Neural progenitor cell (in vitro differentiated cells): Measurements from ENCODE around the gene CERT1.

Experiments used
- CTCF ChIP-seq: fragments of 200-600 bp; sonication (generic); IDR thresholded peaks from 2 replicates; pipeline ENCODE4 v1.5.1; 2017; ENCODE audit warnings: antibody characterized with exemption, mild to moderate bottlenecking
- EZH2 ChIP-seq: fragments of 200-600 bp; sonication (generic); IDR thresholded peaks from 2 replicates; pipeline ENCODE4 v1.6.1; 2017; ENCODE audit warnings: antibody characterized with exemption, mild to moderate bottlenecking, moderate library complexity
- EZH2phosphoT487 ChIP-seq: fragments of 200-600 bp; sonication (generic); IDR thresholded peaks from 2 replicates; pipeline ENCODE4 v1.6.1; 2017; ENCODE audit warnings: antibody characterized with exemption

GRCh38 chr5:75461679-75462078, 49.8 kb downstream of the CERT1 start:
- TF ChIP-seq CTCF (no peak), EZH2 (no peak), EZH2phosphoT487 (no peak)
